ENCODE results near the gene PRPF38B. TPM values are rescaled to one million over a fixed set of nuclear protein-coding genes. Genes with fewer than 3 reads are reported as not detected.
"Not testable (repeated sequence)": the region's sequence is repeated elsewhere in the genome, so short reads cannot be mapped to it uniquely, and the experiment has no call there.

PRPF38B gene
- polyA plus RNA-seq, 1 experiment, result 35.6 TPM

DNA sequence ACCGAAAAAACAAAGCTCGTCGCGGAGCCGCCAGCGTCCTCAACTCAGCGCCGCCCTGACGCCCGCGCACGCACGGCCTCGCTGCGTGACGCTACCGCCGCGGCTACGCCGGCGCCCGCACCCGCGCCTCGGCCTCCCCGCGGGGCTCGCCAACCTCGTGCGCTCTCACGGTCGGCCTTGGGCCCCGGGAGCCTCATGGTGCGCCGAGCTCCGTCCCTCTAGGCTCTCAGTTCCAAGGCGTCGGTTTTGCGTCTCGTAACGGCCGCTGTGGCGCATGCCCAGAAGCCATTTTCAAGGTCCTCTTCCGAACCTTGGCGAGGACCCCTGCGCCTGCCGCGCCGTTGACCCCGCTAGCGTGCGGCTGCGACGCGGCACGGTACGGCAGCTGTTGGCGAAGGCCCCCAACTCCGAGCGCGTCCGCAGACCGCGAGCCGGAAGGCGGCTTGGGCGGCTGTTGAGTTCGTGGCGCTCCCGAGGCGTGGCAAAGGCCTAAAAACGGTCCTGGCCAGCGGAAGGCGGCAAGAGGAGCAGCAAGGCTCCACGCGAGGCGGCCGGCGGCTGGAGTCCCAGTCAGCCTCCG, 31.0 kb upstream of the PRPF38B start, which contains the start of gene HENMT1:
Gene HENMT1 (minus strand): TSS at position 64 of the 580 bp plus-strand sequence. CDS start 1,209 bp downstream, outside the sequence.
- POLR2A ChIA-PET, result interaction anchor here (0.6 to 0.8 kb wide), 2 partner anchors 21 to 461 kb away, joined by 3 read pairs; partner anchors contain the start of gene SLC25A24
- no peak within 1 kb of the TSS for H3K27ac ChIP-seq (ENCODE audit: low read depth, low read length)

DNA sequence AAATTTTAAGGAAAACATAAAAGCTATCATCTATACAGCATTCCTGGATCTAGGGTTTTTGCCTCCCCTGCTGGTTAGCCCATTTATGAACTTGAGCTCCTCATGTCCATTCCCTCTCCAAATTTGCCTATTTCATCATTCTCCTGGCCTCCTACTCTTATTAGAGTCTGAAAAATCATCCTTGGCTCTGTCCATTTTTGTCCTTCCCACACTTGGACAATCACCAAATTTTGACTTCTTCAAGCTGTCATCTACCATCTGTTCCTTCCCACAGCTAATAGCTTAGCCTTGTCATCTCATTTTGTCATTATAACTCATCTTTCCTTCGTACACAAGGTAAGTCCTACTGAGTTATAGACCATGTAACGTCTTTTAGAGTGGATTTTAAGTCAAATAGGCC, 29.0 kb upstream of the PRPF38B start:
- Histone ChIP-seq H3K27ac (ENCODE audit: low read depth, low read length) (no peak overlapping the region), H3K4me3 (ENCODE audit: low read depth, low read length) (no peak overlapping the region), H3K27me3 (ENCODE audit: control insufficient read depth, insufficient read depth, low read length) (no peaks in the 10 kb centered on the region), H3K9me3 (ENCODE audit: control insufficient read depth, insufficient read depth, low read length) (no peaks in the 10 kb centered on the region; the same call in 1 of the 2 replicates)
- TF ChIP-seq, protein P1, sequence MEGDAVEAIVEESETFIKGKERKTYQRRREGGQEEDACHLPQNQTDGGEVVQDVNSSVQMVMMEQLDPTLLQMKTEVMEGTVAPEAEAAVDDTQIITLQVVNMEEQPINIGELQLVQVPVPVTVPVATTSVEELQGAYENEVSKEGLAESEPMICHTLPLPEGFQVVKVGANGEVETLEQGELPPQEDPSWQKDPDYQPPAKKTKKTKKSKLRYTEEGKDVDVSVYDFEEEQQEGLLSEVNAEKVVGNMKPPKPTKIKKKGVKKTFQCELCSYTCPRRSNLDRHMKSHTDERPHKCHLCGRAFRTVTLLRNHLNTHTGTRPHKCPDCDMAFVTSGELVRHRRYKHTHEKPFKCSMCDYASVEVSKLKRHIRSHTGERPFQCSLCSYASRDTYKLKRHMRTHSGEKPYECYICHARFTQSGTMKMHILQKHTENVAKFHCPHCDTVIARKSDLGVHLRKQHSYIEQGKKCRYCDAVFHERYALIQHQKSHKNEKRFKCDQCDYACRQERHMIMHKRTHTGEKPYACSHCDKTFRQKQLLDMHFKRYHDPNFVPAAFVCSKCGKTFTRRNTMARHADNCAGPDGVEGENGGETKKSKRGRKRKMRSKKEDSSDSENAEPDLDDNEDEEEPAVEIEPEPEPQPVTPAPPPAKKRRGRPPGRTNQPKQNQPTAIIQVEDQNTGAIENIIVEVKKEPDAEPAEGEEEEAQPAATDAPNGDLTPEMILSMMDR (IDR thresholded peaks at IDR 0.05; ENCODE audit: low read depth, low read length), result no peak
- ChIA-PET POLR2A (interaction anchor here (1.5 kb wide), 1 partner anchor 29 kb away, joined by 5 read pairs; the partner anchor contains the start of gene PRPF38B), CTCF (interaction anchor here (0.6 to 0.9 kb wide), 2 partner anchors 93 to 881 kb away, joined by 3 read pairs; no protein-coding TSS in a partner anchor)
- DNase-seq (ENCODE audit: low read depth, low spot score), result no peak

More for the DNA sequence above, 31.0 kb upstream of the PRPF38B start, which contains the start of gene HENMT1:
- H3K9me3 ChIP-seq (ENCODE audit: control insufficient read depth, insufficient read depth, low read length), result no peaks in the 10 kb centered on the region
- TF ChIP-seq, protein P1 (IDR thresholded peaks at IDR 0.05; ENCODE audit: low read depth, low read length), result no peak
- CTCF ChIA-PET, result interaction anchor here (0.7 to 1.0 kb wide), 2 partner anchors 102 to 167 kb away, joined by 3 to 4 read pairs; no protein-coding TSS in a partner anchor
- no peak for DNase-seq (ENCODE audit: low read depth, low spot score)
- no peaks in the 10 kb centered on the region for H3K27me3 ChIP-seq (ENCODE audit: control insufficient read depth, insufficient read depth, low read length)
- H3K4me3 ChIP-seq (ENCODE audit: low read depth, low read length), result peak within 1 kb of the TSS; percentile 59

DNA sequence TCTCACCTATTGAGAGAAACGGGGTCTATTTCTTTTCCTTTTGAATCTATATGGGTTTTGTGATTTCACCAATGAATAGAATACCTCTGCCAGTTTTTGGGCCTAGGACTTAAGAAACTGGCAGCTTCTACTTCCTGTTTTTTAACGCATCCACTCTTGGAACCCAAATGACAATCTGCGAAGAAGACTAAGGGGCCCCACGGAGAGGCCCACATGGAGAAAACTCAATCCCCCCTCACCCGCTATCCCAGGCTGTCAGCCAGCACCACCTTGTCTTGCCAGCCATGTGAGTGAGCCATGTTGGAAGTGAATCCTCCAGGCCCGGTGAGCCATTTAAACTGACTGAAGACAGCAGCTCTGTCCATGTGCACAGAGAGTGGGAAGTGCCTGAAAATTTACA, 27.6 kb upstream of the PRPF38B start:
- no peaks in the 10 kb centered on the region; the same call in 1 of the 2 replicates for H3K9me3 ChIP-seq (ENCODE audit: control insufficient read depth, insufficient read depth, low read length)
- ChIA-PET CTCF (no interaction called here), POLR2A (no interaction called here)
- DNase-seq (ENCODE audit: low read depth, low spot score), result no peak
- H3K27me3 ChIP-seq (ENCODE audit: control insufficient read depth, insufficient read depth, low read length), result no peaks in the 10 kb centered on the region
- TF ChIP-seq, protein P1 (IDR thresholded peaks at IDR 0.05; ENCODE audit: low read depth, low read length), result no peak
- no peak overlapping the region for H3K4me3 ChIP-seq (ENCODE audit: low read depth, low read length)
- H3K27ac ChIP-seq (ENCODE audit: low read depth, low read length), result no peak overlapping the region

- Histone ChIP-seq H3K27ac (ENCODE audit: low read depth, low read length) (no peak overlapping the region), H3K27me3 (ENCODE audit: control insufficient read depth, insufficient read depth, low read length) (peaks cover under 1% of the 10 kb centered on the region), H3K9me3 (ENCODE audit: control insufficient read depth, insufficient read depth, low read length) (no peaks in the 10 kb centered on the region; the same call in 1 of the 2 replicates), H3K4me3 (ENCODE audit: low read depth, low read length) (no peak overlapping the region)
- POLR2A ChIA-PET, result no interaction called here
- TF ChIP-seq, protein P1 (IDR thresholded peaks at IDR 0.05; ENCODE audit: low read depth, low read length), result no peak
- DNase-seq (ENCODE audit: low read depth, low spot score), result no peak
- CTCF ChIA-PET, result no interaction called here
These were observed 27.0 kb upstream of the PRPF38B start for GRCh38 chr1:108665067-108665466.

GRCh38 chr1:108665771-108666170, 26.3 kb upstream of the PRPF38B start:
- Histone ChIP-seq H3K9me3 (ENCODE audit: control insufficient read depth, insufficient read depth, low read length) (no peaks in the 10 kb centered on the region; the same call in 1 of the 2 replicates), H3K27me3 (ENCODE audit: control insufficient read depth, insufficient read depth, low read length) (peaks cover 3% of the 10 kb centered on the region), H3K27ac (ENCODE audit: low read depth, low read length) (no peak overlapping the region), H3K4me3 (ENCODE audit: low read depth, low read length) (no peak overlapping the region)
- ChIA-PET CTCF (no interaction called here), POLR2A (no interaction called here)
- DNase-seq (ENCODE audit: low read depth, low spot score), result no peak
- TF ChIP-seq, protein P1 (IDR thresholded peaks at IDR 0.05; ENCODE audit: low read depth, low read length), result no peak

GRCh38 chr1:108667422-108667821, 24.7 kb upstream of the PRPF38B start:
- H3K27me3 ChIP-seq (ENCODE audit: control insufficient read depth, insufficient read depth, low read length); H3K4me3 ChIP-seq (ENCODE audit: low read depth, low read length); DNase-seq (ENCODE audit: low read depth, low spot score); H3K9me3 ChIP-seq (ENCODE audit: control insufficient read depth, insufficient read depth, low read length); POLR2A ChIA-PET; H3K27ac ChIP-seq (ENCODE audit: low read depth, low read length): not testable (repeated sequence)
- CTCF ChIA-PET, result interaction anchor here (0.5 kb wide), 1 partner anchor 78 kb away, joined by 3 read pairs; no protein-coding TSS in a partner anchor
